GM19397 (cell line): Measurements from ENCODE around the gene KNSTRN.

ENCODE experiments used
- ATAC-seq: cut with Tn5 transposase; IDR thresholded peaks from one replicate; pipeline ENCODE4 v1.9.1; 2021; ENCODE audit warnings: mild to moderate bottlenecking, moderate library complexity; ENCODE audit not compliant: unreplicated experiment

The KNSTRN gene

DNA sequence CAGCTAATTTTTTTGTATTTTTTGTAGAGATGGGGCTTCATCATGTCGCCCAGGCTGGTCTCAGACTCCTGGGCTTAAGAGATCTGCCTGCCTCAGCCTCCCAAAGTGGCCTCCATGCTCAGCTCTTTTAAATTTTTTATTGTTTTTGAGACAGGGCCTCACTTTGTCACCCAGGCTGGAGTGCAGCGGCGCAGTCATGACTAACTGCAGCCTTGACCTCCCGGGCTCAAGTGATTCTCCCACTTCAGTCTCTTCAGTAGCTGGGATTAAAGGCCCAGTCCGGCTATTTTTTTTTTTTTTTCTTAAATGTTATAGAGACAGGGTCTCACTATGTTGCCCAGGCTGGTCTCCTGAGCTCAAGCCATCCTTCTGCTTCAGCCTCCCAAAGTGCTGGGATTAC lies 43.2 kb downstream of the KNSTRN start:
- ATAC-seq = no peak

DNA sequence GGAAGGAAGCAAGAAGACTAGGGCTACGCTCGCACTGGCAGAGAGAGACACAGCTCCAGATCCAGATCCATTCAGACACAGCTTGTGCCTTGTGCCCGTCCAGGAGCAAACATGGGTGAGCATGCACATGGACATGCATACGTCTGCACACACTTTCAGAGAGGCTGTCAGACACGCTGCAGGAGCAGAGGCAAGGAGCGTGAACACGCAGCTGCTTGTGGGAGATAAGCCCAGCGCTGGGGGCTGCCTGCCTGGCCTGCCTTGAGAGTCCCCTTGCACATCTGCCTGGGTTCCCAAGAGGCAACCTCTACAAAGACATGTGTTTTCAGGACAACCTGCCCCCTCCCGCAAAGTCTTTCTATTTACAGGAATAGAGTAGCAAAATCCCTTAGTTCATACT lies 44.7 kb downstream of the KNSTRN start:
- no peak for ATAC-seq

DNA sequence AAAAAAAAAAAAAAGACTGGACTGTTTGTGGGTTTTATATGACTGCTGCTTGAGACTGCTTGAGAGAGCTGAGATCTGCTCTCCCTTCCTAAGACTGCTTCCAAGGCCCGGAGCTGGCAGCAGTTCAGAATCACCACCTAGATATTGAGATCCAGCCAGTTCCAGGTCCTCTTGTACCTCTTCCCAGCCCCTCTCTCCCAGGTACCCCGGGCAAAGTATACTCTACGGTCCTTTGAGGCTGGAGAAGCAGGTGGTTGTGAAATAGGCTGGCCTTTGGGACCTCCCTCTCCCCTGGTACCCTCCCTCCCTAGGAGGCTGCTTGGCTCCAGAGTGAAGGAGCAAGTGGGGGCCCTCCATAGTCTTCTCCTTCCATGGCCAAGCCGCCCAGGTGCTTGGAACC lies 45.7 kb downstream of the KNSTRN start:
- no peak for ATAC-seq

DNA sequence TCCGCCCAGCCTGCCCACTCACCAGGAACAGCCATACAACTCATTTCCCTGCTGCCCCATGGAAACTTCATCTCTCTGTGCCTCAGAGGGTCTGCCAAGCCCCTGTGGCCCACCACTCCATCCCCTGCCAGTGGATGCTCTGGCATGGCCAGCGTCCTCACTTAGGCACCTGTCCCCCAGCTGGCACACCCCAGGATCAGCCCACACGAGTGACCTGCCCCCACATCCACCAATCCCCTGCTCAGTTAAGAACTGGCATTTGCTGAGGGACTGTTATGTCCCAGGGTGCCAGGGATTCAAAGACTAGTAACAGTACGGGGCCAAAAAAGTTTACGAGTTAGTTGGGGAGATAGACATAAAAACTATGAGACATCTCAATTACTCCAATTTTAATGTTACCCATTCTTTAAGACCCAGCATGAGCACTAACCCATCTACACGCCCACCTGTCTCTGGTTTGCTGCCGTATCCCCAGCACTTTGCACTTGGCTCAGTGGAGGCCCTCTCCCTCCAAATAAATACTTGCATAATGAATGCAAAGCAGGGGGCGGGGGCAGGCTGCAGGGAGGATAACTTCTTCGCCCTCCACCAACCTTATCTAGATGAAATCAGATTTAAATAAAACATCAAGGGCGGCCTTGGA lies 46.7 kb downstream of the KNSTRN start:
- no peak for ATAC-seq

DNA sequence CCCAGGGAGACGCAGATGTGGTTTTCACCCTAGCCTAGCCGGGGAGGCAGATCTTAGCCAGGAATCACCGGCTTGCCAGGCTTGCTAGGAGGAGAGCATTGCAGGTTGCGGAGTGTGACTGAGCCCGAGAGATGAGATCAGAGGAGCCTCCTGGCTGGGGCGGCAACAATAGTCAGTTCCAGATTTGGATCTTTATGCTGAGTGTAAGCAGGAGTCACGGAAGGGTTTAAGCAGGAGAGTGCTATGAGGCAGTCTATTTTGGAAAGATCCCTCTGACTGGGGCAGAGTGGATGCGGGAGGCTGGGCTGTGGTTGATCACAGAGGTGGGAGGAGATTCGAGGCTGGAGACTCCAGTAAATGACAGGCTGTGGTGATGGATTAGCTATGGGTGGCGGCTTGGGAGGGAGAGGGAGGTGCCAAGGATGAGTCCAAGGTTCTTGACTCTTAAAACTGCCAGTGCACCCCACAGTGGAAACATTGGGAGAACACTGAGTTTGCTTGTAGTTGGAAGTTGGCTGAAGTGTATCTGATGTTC lies 47.8 kb downstream of the KNSTRN start:
- ATAC-seq = no peak

DNA sequence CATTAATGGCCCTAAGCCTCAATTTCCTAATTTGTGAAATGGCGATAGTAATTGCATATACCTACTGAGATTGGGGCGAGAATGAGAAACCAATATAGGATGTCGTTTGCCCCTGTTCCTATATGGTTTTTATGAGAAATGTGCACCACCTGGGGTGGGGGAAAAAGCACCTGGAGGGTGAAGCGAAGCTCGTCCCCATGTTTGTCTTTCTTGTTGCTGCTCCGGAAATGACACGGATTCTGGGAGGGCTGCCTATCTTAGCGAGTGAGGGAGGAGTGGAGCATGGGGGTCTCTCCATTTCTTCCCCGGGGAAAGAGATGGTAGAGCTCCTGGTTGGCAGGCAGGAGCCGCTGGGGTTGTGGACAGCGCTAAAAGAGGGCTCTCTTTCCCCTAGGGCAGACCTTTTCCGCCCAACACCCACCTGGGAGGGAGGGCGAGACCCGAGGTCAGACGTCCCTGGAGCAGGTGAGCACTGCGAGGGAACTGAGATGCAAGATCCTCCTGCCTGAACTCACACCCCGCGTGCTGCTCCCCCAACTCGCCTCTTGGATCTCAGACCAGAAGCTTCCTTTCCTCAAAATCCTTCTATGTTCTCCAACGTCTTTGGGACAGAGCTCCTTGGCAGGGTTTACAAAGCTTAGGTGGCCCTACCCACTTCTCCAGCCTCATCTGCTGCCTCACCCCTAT lies 52.6 kb downstream of the KNSTRN start:
- ATAC-seq = no peak

DNA sequence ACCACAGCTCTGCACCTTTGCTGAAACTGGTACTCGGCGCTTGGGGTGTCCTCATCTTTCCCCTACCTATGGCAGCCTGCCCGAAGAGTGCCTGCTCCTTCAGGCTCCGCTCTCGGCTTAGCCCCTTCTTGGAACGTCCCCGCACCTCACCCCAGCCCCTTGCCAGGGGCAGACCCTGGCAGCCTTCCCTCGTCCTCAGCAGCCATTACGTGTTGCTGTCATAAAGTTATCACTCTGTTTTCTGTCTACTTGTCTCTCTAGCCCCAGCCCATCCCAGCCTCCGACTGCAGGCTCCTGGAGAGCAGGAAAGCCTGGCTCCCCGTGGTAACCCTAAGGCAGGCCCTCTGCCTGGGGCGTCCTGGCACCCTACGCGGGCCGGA lies 53.2 kb downstream of the KNSTRN start:
- ATAC-seq = no peak

DNA sequence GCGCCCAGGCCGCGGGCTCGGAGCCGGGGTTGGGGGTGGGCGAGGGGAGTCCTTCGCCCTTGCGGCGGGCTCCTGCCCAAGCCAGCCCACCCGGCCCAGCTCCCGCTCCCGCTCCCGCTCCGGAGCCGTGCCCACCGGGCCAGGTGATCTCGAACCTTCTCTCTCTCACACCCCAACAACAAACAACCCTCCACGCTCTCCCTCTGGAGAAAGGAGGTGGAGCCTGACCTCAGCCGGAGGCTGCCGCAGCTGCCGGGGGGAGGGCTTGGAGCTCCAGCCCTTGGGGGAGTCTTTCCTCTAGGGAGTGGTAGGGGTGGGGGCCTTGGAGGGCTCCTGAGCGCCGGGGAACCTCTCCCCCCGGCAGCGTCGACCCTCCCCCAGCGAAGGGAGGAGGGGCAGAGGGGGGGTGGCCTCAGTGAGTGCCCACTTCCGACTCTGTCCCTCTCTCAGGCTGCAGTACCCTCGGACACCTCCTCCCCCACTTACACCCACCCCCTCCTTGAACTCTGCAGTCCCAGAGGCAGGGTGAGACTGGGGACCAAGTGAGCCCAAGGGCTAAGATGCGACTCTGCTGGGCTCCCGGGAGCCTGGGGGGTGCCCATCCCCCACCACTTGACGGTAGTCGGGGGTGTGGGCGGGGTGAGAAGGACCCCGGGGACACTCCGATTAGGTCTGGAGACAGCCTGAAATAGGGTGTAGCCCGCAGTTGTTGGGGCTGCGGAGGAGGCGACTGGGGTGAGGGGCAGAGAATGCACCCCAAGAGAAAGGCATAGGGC lies 53.8 kb downstream of the KNSTRN start:
- ATAC-seq = no peak

DNA sequence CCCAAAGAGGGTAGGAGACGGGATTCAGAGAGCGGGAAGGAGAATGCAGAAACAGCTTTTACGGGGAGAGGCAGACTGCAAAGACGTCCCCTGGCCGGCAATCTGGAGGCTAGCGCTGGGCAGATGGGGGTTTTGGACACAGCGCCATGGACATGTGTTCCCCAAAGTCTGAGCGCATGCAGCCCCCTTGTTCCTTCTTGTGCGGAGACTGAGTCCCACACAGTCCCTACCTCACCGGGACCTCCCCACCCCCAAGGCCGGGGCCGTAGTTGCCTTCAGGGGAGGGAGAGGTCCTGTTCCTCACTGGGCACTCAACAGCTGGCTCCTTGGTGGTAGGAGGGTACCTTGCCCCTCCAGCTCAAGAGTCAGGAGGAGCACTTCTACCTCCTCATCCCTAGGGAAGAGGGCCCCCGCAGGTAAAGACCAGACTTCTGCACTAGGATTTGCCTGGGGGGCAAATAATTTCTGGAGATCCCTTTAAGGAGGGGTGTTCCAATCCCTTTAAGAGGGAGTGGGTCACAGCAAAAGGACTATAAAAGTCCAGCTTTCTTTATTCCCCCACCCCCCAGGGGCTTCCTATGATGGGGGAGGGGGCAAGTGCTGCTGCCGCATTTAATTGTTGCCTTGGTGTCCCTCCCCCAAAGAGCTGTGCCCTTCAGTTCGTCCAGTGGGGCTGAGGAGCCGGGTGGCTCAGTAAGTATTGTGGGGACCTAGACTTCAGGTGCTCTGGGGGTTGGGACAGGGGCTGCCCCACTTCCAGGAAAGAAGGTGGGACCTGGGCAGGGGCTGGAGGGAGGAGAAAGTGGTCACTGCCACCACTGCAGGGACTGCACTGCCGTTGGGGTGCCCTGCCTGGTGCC lies 54.6 kb downstream of the KNSTRN start:
- no peak for ATAC-seq

DNA sequence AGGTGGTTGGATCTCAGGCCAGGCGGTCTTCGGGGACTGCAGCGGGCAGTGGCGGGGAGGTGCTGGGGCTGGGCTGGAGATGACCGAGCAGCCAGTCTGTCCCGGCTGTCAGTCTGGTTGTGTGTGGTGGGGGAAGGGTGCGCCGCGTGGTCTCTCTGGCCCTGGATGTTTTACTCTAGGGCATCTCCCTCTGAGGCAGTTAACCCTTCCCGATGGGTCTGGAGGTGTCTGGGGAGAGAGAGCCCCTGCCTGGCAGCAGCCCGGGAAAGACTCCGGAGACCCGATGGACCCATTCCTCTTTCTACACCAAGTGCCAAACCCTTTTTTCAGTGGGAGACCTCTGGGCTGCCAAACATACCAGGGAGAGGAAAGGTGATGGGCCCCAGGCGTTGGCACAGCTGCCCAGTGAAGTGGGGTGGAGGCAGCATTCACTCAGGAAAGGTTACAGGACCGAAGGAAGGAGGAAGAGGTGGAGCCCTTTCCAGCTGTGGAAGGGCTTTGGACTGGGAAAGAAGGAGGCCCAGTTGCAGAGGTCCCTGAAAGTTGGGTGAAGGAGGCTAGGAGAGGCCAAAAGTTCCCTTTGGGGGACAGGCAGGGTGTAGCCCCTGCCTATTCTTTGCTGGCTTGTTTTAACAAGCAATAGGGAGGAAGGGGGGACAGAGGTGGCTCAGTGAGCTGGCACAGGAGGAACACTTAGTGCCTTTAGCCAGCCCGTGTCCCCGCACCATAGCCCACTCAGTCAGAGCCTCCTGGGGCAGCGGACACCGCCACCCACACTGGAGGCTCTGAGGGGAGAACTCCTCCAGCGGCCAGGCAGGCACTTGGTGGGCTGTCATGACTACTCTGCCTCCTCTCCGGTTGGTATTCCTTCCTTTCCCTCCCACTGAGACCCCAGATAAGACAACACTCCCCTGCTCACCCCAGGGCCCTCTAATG lies 55.5 kb downstream of the KNSTRN start:
- ATAC-seq = no peak

DNA sequence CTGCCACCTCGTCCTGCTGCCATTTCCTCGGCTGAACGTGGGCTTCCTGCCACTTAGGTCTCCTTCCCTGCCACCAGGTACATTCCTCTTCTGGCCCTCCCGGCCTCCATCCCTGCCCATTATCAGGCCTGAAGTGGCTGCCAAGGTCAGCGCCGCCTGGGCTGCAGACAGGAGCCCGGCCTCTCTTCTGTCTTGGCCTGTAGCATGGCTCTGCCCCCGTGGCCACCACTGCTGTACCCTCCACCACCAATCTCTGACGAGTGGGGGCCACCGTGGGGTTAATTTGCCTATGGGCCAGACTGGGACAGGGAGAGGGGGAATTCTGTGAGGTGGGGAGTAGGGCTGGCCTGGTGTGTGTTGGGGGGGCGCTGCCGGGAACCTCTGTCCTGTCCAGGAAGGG lies 56.2 kb downstream of the KNSTRN start:
- no peak for ATAC-seq

DNA sequence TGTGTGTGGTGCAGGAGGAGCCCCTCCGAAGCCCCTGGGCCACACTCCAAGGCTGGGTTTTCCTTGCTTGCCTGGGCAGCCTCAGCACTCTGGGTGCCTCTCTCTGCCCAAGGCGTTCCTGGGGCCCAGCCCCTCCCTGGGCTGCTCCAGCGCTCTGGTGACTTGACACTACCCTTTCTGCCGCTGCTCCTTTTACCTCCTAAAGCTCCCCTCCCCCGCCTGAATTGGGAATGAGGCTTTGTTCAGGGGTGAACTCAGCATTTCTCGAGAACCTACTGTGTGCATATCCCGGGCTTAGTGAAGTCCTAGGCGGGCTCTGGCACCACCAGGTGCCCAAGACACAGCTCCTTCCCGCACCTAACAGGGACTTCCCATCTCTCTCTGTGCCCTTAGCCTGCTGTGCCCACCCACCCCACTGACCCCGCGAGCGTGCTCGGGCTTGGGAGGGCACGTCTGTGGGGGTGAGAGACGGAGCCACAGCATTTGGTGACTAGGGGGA lies 57.0 kb downstream of the KNSTRN start:
- no peak for ATAC-seq

DNA sequence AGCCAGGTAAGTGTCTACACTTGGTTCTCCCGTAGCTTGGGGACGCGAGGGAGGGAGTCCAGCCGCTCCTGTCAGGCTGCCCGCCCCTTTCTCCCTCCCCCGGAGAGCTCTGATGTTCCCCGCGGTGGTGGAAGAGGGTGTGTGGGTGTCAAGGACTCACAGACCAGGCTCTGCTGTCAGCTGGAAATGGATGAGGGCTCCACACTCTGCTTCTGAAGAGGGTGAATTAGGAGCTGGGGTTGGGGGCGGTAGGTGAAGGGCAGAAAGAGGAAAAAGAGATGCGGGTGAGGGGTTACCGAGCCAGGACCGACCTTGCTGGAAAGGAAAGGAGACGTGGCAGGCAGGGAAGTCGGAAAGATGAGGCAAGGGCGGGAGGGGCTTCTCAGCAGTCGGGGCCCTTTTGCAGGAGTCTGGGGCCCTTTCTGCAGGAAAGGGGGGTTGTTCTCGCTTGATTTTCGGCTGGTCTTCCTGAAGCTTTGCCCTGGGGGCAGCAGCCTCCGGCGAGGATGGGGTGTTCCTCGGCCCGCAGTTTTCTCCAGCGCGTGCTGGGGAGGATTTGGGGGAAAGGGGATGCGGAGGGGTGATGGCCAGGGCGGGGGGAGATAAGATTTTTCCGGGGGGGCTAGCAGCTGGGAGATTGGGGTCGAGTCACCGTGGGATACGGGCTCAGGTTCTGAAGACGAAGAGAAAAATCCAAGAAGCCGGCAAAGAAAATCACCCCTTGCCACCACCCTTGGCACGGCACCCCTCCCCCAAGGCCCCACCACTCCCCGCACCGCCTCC lies 57.6 kb downstream of the KNSTRN start:
- no peak for ATAC-seq

DNA sequence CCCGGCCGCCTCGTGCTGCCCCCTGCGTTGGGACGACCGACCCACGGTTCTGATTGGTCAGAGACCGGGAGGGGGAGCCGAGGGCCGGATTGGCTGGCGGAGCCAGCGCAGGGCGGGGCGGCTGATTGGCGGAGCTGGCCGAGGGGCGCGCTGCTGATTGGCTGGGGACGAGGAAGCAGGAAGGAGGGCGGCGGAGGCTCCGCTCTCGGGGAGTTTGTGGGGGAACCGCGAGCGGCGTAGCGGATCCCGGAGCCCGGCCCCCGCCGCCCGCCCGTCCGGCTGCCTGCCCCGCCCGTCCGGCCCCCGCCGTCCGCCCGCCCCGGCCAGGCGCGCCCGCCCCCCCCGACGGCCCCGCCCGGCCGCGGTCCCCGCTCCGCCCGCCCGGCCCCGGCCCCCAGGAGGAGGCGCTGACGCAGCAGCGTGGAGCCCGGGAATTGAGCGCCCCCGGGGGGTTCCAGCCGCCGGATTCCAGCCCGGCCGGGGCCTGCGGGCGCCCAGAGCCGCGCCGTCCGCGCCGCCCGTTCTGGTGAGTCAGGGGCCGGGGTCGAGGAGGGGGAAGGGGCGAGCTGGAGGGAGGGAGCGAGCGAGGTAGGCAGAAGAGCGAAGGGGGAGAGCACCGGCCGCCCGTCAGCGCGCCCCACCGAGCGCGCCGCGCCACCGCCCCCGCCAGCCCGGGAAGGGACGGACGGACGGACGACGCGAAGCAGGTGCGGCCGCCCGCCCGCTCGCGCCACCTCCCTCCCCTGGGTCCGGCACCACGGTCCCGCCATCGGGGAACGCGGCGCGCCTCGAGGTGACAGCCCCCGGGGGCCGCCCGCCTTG lies 58.4 kb downstream of the KNSTRN start, which contains the start of gene BAHD1:
TSS of gene BAHD1 (plus strand) at position 211 of the 822 bp plus-strand sequence. CDS start 17,512 bp downstream, outside the sequence.
- ATAC-seq = peak; percentile 89

DNA sequence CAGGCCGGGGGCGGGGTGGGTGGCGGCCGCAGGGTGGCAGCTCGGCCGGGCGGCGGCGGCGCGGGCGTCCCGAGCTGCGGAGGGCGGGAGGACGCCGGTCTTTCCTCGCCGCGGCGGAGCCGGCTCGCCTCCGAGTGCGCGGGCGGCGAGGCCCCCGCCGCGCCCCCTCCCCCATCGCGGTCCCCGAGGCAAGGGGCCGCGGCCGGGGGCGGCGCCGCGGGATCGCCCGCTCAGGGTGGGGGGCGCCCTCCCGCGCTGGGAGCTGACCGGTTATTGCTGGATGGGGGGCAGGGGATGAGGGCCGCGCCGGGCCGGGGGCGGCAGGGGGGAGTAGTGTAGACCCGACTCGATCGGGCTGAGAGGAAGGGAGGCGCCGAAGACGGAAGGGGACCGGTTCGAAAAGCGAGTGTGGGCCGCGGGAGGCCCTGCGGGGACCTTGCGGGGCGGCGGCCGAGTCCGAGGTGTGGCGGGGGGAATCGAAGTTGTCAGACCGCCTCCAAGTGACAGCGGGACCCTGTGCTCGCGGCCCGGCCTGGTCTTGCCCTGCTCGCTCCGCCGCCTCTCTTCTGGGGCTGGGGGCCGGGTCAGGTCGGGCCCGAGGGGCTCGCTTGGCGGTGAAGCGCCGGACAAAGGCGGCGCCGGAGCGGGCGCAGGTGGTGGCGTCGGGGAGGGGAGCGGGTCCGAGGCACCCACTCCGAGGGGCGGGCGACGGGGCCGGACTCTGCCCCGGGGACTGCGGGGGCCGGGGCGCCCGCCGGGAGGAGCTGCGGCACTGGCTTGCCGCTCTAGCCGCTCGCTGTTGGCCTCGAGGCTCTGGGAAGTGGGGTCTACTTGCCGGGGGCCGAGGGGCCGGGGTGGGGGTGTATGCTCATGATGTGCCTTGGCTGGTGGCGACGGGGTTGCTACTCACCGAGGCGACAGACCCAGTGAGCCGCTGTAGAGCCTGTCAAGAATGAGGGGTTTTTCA lies 59.3 kb downstream of the KNSTRN start:
- ATAC-seq = no peak

DNA sequence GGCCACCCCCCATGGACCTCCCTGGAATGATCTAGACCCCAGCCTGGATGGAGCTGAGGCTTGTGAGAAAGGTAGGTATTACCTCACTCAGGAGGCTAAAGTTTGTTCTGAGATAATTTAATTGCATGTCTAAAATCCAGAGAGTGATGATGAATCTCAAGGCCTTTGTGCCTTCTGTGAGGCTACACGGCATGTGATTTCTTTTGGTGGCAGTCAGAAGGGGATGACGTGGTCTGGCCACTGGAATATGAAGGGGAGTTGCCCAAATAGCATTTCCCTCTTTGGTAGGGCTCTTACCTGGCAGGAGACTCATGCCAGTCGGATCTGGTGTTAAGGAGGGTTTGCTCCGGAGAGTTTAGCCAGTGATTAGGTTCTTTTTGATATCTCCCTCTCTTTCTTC lies 60.7 kb downstream of the KNSTRN start:
- ATAC-seq = no peak

DNA sequence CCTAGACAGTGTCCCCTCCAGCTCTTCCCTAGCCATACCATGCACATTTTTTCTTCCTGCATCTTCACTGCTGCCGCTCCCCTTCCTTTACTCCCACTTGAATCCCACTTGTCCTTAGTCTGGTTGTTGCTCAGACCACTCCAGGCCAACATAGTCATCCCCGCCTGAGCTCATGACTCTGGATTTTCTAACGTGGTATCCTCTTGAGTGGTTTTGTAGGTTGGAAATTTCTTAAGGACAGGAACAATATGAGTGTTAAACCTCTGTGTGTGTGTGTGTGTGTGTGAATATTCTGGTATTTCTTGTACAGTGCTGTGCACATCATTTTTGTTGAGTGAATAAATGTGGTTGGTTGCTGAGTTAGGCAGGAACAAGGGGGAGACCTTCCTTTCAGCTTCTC lies 61.3 kb downstream of the KNSTRN start:
- no peak for ATAC-seq
